GM12892 (cell line): ENCODE data around the gene CLEC16A.

Experiments used
- POLR2A ChIP-seq: IDR thresholded peaks from 2 replicates; pipeline ENCODE4 v1.6.1; 2011; ENCODE audit warnings: low read depth, low read length, control low read depth
- POLR2AphosphoS5 ChIP-seq: IDR thresholded peaks from 2 replicates; pipeline ENCODE4 v1.6.1; 2011; ENCODE audit warnings: low read depth, low read length, control low read depth

DNA sequence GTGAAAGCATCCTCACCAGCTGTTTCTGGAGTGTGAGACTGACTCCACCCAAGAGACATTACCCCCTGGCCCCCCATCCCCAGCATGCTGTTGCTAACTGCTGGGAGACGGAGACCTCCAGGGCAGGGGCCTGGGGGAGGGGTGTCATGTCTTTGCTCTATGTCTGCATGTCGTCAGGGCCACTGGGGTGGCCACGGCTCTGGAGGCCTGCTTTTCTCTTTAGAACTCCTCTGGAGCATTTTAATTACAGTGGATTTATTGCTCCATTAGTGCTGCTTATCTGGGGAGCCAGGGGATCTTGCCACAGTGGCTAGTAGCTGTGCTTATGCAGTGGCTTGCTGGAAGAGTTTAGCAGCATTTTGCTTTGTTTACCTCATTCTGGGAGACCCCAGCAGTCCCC, 32.3 kb downstream of the CLEC16A start:
- TF ChIP-seq POLR2A (no peak), POLR2AphosphoS5 (no peak)
